Measurements from ENCODE around the gene AKAP5. TPM values are rescaled to one million over a fixed set of nuclear protein-coding genes. Genes with fewer than 3 reads are reported as not detected.

AKAP5 gene
- total RNA-seq, 4 donors from 2014 or later = 0.08 to 0.56 (median 0.34) TPM

GRCh38 chr14:64493455-64493854 lies 28.2 kb downstream of the AKAP5 start:
- H3K27me3 ChIP-seq = no peaks in the 10 kb centered on the region
- H3K4me1 ChIP-seq = no peaks in the 10 kb centered on the region
- TF ChIP-seq POLR2A (IDR thresholded peaks at IDR 0.05) = no peak
- TF ChIP-seq, protein P1, sequence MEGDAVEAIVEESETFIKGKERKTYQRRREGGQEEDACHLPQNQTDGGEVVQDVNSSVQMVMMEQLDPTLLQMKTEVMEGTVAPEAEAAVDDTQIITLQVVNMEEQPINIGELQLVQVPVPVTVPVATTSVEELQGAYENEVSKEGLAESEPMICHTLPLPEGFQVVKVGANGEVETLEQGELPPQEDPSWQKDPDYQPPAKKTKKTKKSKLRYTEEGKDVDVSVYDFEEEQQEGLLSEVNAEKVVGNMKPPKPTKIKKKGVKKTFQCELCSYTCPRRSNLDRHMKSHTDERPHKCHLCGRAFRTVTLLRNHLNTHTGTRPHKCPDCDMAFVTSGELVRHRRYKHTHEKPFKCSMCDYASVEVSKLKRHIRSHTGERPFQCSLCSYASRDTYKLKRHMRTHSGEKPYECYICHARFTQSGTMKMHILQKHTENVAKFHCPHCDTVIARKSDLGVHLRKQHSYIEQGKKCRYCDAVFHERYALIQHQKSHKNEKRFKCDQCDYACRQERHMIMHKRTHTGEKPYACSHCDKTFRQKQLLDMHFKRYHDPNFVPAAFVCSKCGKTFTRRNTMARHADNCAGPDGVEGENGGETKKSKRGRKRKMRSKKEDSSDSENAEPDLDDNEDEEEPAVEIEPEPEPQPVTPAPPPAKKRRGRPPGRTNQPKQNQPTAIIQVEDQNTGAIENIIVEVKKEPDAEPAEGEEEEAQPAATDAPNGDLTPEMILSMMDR (IDR thresholded peaks at IDR 0.05) = no peak
- no peak for TF ChIP-seq POLR2AphosphoS5 (IDR thresholded peaks at IDR 0.05)
- TF ChIP-seq EP300 (IDR thresholded peaks at IDR 0.05) = no peak
- 93% methylated on average over 3 of the region's 3 CpGs for WGBS
- no peak for DNase-seq (ENCODE audit: low spot score in 2 of 2)
- H3K36me3 ChIP-seq = peaks cover 35% of the 10 kb centered on the region
- H3K9me3 ChIP-seq = no peaks in the 10 kb centered on the region
- H3K27ac ChIP-seq = no peak overlapping the region
- H3K4me3 ChIP-seq = no peak overlapping the region

DNA sequence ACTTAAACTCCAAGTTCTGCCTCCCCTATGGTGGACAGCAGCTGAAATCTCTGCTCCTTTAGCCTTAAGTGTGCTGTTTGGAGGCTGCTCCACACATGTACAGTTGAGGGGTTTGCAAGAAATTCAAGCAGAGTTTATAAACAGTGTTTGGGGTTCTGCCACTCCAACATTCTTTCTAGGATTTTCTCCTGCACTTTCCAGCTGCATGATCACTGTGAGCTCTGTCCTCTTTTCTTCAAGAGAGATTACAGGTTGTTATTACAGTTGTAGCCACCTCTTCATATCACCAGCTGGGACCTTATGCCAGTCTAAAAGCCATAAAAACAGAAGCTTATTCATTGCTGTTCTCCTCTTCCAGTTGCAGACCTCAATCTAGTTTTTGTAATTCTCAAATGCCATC lies 30.0 kb downstream of the AKAP5 start:
- Histone ChIP-seq H3K27me3 (no peaks in the 10 kb centered on the region), H3K4me1 (peaks cover 4% of the 10 kb centered on the region), H3K4me3 (no peak overlapping the region), H3K27ac (no peak overlapping the region), H3K36me3 (peaks cover 20% of the 10 kb centered on the region), H3K9me3 (no peaks in the 10 kb centered on the region)
- no peak for DNase-seq (ENCODE audit: low spot score in 2 of 2)
- TF ChIP-seq POLR2A (IDR thresholded peaks at IDR 0.05) = no peak
- TF ChIP-seq, protein P1 (IDR thresholded peaks at IDR 0.05) = no peak
- TF ChIP-seq EP300 (IDR thresholded peaks at IDR 0.05) = no peak
- TF ChIP-seq POLR2AphosphoS5 (IDR thresholded peaks at IDR 0.05) = no peak

GRCh38 chr14:64496764-64497163 lies 31.5 kb downstream of the AKAP5 start:
- no peak overlapping the region for H3K27ac ChIP-seq

GRCh38 chr14:64500088-64500487 lies 34.8 kb downstream of the AKAP5 start:
- Histone ChIP-seq H3K9me3 (no peaks in the 10 kb centered on the region), H3K4me1 (peaks cover 30% of the 10 kb centered on the region), H3K36me3 (peaks cover 8% of the 10 kb centered on the region), H3K4me3 (no peak overlapping the region), H3K27me3 (no peaks in the 10 kb centered on the region), H3K27ac (no peak overlapping the region)
- TF ChIP-seq POLR2AphosphoS5 (IDR thresholded peaks at IDR 0.05) (no peak), POLR2A (IDR thresholded peaks at IDR 0.05) (no peak), EP300 (IDR thresholded peaks at IDR 0.05) (no peak)
- TF ChIP-seq, protein P1 (IDR thresholded peaks at IDR 0.05) = no peak
- 100% methylated on average over 1 of the region's 1 CpG for WGBS
- DNase-seq (ENCODE audit: low spot score in 2 of 2) = no peak

More at GRCh38 chr14:64496764-64497163, 31.5 kb downstream of the AKAP5 start:
- Histone ChIP-seq H3K4me1 (peaks cover 19% of the 10 kb centered on the region), H3K36me3 (peaks cover 11% of the 10 kb centered on the region), H3K4me3 (no peak overlapping the region), H3K27me3 (no peaks in the 10 kb centered on the region), H3K9me3 (no peaks in the 10 kb centered on the region)
- no peak for DNase-seq (ENCODE audit: low spot score in 2 of 2)
- TF ChIP-seq EP300 (IDR thresholded peaks at IDR 0.05) = no peak
- no peak for TF ChIP-seq POLR2AphosphoS5 (IDR thresholded peaks at IDR 0.05)
- TF ChIP-seq POLR2A (IDR thresholded peaks at IDR 0.05) = no peak
- TF ChIP-seq, protein P1 (IDR thresholded peaks at IDR 0.05) = no peak

DNA sequence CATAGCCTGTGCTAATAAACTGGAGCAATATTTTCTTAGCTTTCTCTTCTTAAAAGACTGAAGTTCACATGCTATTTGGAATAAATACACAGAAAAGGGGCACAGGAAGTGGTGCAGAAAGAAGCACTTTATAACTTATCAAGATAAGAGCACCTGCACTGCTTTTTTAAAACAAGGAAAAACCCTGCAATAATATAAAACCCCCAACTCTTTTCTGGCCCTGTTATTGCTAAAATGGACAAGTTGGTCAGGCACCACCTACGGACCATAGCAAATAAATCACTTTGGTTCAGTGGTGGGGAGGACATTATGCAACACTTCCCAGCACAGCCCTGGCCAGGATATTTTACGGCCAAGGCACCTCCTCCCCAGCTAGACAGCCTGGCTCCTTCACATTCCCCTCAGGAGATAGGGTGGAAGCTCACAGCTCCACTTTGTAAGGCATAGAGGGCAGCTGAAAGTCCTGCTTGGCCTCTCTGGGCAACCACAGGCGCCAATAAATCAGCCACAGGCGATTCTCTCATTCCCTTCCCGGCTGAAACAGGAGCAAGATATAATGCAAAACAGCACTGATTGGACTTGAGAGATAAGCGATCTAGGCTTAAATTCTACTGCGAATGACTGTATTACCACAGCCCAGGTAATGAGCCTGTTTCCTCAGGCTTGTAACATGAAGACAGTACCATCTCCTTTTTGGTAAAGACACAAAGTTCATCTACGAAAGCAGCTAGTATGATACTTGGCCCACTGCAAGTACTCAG lies 36.3 kb downstream of the AKAP5 start:
- TF ChIP-seq EP300 (IDR thresholded peaks at IDR 0.05) = no peak
- peak in 1 of 3 donors; percentile 26 for TF ChIP-seq POLR2AphosphoS5 (IDR thresholded peaks at IDR 0.05)
- TF ChIP-seq POLR2A (IDR thresholded peaks at IDR 0.05) = no peak
- Histone ChIP-seq H3K36me3 (no peaks in the 10 kb centered on the region), H3K4me1 (peaks cover 40% of the 10 kb centered on the region), H3K9me3 (no peaks in the 10 kb centered on the region), H3K27me3 (no peaks in the 10 kb centered on the region), H3K27ac (peak overlapping the region; percentile 98), H3K4me3 (peak overlapping the region; percentile 93)
- 19% methylated on average over 8 of the region's 8 CpGs for WGBS
- peak in 1 of 2 donors; percentile 72 for DNase-seq (ENCODE audit: low spot score in 2 of 2)

Data from suprapubic skin (tissue), 4 donors.